Measurements from ENCODE around the gene PACSIN1.

- TF ChIP-seq, protein P1, sequence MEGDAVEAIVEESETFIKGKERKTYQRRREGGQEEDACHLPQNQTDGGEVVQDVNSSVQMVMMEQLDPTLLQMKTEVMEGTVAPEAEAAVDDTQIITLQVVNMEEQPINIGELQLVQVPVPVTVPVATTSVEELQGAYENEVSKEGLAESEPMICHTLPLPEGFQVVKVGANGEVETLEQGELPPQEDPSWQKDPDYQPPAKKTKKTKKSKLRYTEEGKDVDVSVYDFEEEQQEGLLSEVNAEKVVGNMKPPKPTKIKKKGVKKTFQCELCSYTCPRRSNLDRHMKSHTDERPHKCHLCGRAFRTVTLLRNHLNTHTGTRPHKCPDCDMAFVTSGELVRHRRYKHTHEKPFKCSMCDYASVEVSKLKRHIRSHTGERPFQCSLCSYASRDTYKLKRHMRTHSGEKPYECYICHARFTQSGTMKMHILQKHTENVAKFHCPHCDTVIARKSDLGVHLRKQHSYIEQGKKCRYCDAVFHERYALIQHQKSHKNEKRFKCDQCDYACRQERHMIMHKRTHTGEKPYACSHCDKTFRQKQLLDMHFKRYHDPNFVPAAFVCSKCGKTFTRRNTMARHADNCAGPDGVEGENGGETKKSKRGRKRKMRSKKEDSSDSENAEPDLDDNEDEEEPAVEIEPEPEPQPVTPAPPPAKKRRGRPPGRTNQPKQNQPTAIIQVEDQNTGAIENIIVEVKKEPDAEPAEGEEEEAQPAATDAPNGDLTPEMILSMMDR (IDR thresholded peaks at IDR 0.05), result peak in 2 of 3 donors; percentile 30 to 41
- TF ChIP-seq POLR2AphosphoS5 (IDR thresholded peaks at IDR 0.05), result no peak
Observed at GRCh38 chr6:34529665-34530327, 63.9 kb downstream of the PACSIN1 start.

Measured in breast epithelium (tissue), 3 donors.